ENCODE results near the gene MYL5.

DNA sequence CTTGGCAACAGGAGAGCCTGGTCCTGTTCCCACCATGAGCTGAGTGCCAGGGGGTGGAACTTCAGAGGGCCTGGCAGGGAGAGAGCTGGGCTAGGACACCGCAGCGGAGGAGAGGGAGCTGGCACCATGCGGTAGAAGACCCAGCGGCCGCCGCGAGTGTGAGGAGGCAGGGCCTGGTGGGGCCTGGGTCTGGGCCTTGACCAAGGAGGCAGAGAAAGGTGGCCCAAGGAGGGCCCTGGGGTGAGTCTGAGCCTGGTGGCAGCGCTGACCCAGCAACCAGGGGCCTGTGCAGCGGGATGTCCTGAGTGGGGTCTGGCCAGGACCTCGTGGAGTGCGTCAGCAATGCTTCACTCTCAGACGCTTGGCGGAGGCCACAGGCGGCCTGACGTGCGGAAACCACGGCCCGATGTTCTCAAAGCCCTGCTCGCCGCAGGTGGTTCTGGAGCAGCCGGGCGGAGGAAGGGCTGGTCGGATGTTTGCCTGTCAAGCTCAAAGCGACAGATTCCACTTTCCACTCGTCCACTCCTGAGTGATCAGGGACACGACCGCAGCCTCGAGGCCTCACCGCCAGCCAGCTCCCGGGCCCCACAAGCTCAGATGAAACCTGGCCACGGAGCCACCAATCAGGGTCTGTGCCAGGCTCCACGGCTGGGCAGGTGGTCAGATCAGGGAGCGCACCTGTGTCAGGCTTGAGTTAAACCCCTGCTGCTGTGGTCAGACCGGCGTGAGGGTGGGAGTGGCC, 21.1 kb upstream of the MYL5 start:
- TF ChIP-seq, protein P1, sequence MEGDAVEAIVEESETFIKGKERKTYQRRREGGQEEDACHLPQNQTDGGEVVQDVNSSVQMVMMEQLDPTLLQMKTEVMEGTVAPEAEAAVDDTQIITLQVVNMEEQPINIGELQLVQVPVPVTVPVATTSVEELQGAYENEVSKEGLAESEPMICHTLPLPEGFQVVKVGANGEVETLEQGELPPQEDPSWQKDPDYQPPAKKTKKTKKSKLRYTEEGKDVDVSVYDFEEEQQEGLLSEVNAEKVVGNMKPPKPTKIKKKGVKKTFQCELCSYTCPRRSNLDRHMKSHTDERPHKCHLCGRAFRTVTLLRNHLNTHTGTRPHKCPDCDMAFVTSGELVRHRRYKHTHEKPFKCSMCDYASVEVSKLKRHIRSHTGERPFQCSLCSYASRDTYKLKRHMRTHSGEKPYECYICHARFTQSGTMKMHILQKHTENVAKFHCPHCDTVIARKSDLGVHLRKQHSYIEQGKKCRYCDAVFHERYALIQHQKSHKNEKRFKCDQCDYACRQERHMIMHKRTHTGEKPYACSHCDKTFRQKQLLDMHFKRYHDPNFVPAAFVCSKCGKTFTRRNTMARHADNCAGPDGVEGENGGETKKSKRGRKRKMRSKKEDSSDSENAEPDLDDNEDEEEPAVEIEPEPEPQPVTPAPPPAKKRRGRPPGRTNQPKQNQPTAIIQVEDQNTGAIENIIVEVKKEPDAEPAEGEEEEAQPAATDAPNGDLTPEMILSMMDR (IDR thresholded peaks at IDR 0.05): no peak
- no peak for TF ChIP-seq EP300 (IDR thresholded peaks at IDR 0.05)

Measured in gastroesophageal sphincter (tissue), 3 donors.